UCSD-AML1 (cell line): ENCODE measurements around the gene PDIA5.

ENCODE experiments used
- DNase-seq: peaks from one replicate; lab custom pipeline; 2025; ENCODE audit not compliant: unreplicated experiment; lab: John Stamatoyannopoulos, UW

The PDIA5 gene

DNA sequence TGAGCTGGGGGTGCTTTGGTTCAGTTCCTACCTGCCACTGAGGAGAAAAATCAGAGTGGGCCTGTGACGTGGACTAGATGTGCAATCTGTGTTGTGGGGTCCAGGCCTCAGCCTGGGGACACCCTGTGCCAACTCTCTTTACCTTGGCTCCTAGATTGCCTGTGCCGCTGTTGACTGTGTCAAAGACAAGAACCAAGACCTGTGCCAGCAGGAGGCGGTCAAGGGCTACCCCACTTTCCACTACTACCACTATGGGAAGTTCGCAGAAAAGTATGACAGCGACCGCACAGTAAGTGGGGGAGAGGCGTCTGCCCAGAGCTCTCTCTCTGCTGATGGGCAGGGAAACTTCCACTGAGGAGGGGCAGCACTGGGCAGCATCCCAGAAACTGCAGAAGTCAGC, 94.3 kb downstream of the PDIA5 start:
- DNase-seq = no peak

DNA sequence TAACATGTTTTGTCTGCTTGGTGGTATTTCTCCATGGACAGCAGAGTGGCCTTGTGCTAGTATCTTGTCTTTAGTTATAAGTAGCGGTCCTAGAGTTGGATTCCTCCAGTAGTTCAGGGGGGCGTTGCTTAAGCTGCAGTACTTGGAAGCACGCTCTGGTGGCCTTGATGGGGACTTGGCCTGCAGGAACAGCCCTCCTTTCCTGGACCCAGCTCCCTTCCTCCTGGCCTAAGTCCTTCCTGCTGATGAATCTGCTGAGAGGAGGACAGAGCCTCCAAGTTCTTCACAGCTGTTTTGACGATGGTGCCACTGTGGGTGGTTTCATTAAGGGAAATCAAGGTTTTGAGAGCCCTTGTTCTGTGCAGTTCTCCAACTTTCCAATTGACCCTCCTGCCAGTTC, 96.3 kb downstream of the PDIA5 start:
- DNase-seq = no peak

DNA sequence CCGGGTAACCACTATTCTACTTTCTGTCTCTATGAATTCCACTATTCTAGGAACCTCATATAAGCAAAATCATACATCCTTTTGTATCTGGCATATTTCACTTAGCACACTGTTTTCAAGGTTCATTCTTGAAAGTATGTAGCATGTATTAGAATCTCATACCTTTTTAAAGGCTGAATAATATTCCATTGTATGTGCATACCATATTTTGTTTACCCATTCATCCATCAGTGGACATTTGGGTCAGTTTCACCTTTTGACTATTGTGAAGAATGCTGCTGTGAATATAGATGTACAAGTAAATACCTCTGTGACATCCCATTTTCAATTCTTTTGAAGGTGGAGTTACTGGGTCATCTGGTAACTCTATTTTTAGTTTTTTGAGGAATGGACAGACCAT, 98.3 kb downstream of the PDIA5 start:
- DNase-seq = no peak

DNA sequence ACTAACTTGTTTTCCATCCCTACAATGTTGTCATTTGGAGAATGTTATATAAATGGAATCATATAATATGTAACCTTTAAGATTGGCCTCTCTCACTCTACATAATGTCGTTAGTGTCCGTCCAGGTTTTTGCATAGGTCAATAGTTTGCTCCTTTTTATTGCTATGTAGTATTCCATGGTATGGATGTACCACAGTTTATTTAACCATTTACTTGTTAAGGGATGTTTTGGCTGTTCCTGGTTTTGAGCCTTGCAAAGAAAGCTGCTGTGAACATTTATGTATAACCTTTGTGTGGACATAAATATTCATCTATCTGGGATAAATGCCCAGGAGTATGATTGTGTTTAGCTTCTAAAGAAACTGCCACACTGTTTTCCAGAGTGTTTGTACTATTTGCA, 100.9 kb downstream of the PDIA5 start:
- DNase-seq = no peak

DNA sequence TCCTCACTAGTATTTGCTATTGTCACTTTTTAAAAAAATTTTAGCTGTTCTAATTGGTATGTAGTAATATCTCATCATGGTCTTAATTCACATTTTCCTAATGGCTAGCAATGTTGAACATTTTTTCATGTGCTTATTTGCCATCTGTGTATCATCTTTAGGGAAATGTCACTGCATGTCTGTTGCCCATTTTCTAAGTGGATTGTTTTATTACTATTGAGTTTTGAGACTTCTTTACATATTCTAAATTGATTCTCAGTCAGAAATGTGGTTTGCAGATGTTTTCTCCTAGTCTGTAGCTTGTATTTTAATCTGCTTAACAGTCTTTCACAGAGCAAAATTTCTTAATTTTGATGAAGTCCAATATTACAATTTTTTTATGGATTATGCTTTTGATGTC, 101.3 kb downstream of the PDIA5 start:
- DNase-seq = no peak

DNA sequence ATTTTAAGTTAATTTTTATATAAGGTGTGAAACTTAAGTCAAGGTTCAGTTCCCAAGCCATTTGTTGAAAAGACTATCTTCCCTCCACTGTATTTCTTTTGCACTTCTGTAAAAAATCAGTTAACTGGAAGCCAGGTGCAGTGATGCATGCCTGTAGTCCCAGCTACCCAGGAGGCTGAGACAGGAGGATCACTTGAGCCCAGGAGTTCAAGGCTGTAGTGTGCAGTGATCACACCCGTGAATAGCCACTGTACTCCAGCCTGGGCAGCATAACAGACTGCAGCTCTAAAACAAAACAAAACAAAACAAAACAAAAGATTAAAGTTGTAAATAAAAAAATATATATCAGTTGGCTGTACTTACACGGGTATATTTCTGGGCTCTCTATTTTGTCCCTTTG, 101.8 kb downstream of the PDIA5 start:
- DNase-seq = no peak

DNA sequence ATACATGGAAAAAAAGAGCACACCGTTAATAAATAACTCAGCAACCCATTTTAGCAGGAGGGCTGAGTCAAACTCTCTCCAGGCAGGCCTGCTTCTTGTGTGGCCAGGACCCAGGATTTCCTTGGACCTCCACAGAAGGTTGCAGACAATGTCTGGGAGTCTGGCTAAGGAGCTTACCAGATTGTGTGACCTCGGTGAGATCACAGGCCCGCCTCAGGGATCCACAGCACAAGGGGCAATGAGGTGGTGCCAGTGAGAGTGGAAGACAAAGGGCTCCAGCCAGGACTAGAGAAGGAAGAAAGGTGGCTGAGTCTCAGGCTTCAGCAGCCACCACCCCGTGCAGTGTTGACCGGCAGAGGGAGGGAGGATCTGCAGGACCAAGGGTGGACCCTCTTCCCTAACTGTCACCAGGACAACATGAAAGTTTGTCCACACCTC, 102.7 kb downstream of the PDIA5 start:
- DNase-seq = no peak

DNA sequence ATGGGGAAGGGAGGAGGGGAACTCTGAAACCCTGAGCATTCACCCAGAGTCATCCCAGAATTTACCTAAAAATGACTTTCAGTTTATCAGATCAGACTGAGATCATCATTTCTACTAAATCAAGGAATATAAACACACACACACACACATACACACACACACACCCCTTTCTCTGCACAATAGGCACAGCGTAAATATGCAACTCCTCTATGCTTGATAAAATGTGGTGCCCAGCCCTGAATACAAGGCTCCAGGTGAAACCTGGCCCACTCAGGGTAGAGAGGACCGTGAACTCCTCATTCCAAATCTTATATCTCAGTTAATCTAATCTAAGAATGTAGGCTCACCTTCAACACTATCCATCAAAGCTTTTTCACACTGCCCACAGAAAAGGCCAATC, 103.1 kb downstream of the PDIA5 start:
- no peak for DNase-seq

DNA sequence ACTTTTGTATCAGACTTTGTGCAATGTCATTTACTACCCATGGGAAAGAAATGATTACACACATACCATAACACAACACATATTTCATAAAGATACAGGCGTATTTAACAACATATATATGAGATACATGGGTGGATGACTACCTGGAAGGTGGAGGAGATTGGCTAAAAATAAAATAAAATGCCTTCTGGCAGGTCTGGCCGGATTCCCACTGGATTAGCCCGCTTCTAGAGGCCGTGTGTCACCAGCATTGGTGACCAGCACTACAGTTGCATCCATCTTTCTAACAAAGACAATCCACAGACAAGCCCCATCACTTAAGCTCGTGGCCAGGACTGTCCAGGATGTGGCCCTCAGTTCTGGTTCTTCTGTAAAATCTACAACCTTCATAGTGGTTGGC, 114.0 kb downstream of the PDIA5 start:
- no peak for DNase-seq

DNA sequence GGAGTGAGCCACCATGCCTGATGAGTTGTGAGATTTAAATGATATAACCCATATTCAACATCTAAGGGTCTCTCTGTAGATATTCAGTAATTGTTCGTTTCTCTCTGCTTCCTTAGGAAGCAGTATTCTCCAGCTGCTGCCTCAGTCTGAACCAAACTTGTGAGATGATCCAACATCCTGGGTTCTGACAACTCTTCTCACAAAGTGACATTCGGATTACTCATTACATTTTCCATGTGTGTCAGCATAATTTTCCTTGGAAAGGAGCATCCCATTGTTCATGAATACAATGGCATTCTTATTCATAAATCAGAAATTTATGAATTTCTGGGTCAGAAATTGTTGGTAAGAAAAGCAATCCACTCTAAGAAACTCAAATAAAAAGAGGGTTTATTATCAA, 119.9 kb downstream of the PDIA5 start:
- no peak for DNase-seq

DNA sequence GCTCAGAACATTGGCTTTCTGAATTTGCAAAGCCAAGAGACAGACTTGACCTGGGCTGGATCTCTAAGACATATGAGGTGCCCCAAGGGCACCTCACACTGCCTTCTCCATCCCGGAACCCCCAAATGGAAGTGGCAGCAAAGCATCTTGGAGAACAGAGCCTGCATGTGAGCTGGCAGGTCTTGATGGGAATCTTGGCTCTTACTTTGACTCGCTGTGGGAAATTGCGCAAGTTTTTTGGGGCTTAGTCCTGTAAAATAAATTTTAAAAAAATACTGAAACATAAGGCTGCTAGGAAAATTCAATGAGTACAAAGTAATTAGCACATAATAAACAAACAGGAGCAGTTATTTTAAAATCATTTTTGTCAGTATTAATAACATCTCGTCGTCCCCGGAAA, 121.2 kb downstream of the PDIA5 start:
- DNase-seq = no peak

DNA sequence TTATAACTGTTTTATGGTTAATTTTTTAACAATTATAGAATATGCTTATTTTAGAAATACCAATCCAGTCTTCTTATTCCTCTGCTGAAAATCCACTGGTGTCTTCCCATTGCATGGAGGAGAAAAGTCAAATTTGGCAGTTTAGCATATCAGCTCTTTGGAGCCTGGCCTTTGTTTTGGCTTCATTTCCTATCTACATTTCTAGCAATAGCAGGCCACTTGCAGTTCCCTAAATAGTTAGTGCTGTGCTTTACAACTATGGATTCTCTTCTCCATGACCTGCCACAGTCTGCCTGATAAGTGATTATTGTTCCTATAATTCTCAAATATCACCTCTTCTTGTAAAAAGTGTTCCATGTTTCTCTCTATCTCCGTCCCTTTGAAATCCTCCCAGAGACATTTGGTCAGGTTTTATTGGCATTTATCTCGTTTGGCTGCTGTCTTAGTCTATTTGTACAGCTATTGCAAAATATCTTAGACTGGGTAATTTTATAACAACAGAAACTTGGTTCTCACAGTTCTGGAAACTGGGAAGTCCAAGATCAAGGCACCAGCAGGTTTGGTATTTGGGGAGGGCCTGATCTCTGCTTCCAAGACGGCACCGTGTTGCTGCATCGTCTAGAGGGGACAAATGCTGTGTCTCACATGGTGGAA, 126.8 kb downstream of the PDIA5 start:
- no peak for DNase-seq

DNA sequence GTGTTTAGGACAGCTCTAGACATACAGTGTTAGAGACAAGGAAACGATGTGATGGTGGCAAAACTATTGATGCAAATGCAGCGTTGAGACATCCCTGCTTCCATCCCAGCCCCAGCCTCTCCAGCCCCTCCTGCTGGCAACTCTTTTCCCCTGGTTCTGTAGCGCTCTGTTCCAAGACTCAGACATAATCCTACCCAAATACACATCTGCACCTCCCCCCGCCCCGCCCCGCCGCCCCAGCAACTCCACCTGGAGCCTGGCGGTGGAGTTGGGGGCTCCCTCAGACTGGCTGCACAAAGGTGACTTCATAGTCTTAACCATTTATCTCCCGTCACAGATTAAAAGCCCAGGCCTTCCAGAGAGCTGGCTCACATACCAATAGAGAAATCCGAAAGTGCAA, 127.7 kb downstream of the PDIA5 start:
- no peak for DNase-seq

DNA sequence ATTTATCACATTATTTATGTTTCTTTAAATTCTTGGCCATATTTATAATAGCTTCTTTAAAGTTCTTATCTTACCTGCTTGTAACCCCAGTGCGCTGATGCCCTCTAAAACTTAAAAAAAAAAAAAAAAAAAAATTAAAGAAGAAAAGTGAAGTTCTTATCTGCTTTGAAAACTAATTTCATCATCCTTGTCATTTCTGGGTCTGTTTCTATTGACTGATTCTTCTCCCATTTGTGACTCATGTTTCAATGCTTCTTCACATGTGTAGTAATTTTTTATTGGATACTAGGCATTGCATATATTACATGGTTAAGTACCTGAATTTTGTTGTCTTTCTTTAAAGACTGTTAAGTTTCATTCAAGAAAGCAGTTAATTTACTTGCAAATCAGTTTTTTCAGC, 131.5 kb downstream of the PDIA5 start:
- DNase-seq = no peak

DNA sequence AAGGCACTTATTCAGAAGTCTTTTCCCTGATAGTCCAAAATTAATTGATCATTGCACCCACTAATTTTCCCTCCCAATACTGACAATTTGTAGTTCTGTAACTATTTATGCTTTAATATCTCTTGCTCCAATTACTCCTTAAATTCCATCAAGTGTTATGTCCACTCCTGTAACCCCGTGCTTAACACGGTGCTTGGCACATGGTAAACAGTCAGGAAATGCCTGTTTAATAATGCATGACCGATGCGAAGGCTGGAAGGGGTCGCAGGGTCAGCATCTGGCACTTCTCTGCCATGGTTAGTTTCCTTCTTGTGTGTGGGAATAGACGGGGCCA, 134.4 kb downstream of the PDIA5 start:
- no peak for DNase-seq

DNA sequence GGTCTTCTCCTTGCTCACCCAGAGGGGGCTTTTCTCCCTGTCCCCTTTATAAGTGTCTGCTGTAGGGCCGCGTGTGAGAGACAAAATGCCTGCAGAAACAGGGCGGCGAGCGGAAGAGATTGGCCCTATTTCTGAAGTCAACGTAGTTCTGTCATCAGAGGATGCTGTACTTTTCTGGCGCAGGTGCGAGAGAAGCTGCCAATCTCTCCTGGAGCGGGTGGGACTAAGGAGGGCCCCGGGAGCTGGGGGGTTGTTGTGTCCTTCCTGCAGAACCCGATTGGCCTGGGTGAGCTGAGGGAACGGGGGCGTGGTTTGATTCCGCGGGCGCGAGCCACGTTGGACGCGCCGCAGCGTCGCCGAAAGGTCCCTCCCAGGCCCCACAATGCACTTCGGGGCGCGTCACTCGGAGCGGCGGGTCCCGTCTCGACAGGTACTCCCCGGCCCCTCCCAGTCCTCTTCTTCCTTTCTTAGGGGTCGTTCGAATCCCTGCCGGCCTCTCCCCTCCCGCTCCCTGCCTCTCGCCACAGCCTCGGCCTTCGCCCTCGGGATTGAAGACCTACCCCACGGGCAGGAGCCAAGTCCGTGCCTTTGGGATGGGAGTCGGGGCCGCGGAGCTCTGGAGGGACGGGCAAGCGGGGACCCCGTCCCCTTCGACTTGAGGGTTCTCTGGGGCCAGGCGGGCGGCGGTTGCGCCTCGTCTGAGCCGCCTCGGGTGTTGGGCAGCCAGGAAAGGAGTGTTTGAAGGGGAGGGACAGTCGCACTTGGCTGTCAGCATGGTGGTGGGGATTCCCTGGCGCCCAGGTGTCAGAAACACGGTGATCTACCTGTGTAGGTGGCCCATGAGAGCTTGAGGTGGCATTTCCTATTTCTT, 135.0 kb downstream of the PDIA5 start, which contains the start of gene SEC22A:
TSS of gene SEC22A (plus strand) at position 387 of the 871 bp plus-strand sequence. CDS start 7,275 bp downstream, outside the sequence.
- DNase-seq = peak; percentile 93

DNA sequence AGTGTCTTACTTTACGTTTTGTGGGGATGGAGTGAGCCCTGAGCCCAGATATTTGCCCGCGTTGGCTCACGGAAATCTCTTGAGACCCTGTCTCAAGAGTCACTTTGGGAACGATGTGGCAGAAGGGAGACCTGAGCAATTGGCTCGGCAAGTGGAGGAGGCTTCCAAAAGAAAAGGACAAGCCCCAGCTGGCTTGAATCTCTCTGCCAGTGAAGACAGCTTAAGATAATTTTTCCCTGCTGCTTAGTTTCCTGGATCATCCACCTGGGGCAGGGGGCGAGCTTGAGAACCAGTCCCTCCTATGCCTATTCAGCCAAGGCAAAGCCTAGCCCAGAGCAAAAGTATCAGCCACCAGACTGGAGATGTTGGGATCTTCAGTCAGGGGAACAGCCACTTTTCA, 135.6 kb downstream of the PDIA5 start:
- no peak for DNase-seq
